Inflammatory macrophage treated with lipopolysaccharide for 1 hour (primary cell): ENCODE measurements around the gene MEGF11.
"Not testable (repeated sequence)": the region's sequence is repeated elsewhere in the genome, so short reads cannot be mapped to it uniquely, and the experiment has no call there.

Source experiments
- DNase-seq, 2 donors: peaks; one replicate each; pipeline ENCODE4 v3.0.0-alpha.2; 2020 to 2022

Gene MEGF11

GRCh38 chr15:65990298-65990981 is 263.1 kb downstream of the MEGF11 start:
- DNase-seq: no peak

GRCh38 chr15:65987100-65987499 is 266.4 kb downstream of the MEGF11 start:
- DNase-seq: no peak

GRCh38 chr15:65986416-65986815 is 267.1 kb downstream of the MEGF11 start:
- no peak for DNase-seq

GRCh38 chr15:65985387-65985786 is 268.2 kb downstream of the MEGF11 start:
- no peak for DNase-seq

- DNase-seq: no peak
Measured at GRCh38 chr15:65982627-65983322, 270.8 kb downstream of the MEGF11 start.

- DNase-seq: no peak
Measured at GRCh38 chr15:65981837-65982626, 271.5 kb downstream of the MEGF11 start.

- peak; percentile 8 to 59 for DNase-seq
Measured at GRCh38 chr15:65980824-65981456, 272.6 kb downstream of the MEGF11 start.

- DNase-seq: no peak
Measured at GRCh38 chr15:65979837-65980236, 273.7 kb downstream of the MEGF11 start.

GRCh38 chr15:65979316-65979715 is 274.2 kb downstream of the MEGF11 start:
- no peak for DNase-seq

- DNase-seq: no peak
Measured at GRCh38 chr15:65978110-65978509, 275.4 kb downstream of the MEGF11 start.

GRCh38 chr15:65976196-65976595 is 277.4 kb downstream of the MEGF11 start:
- not testable (repeated sequence) for DNase-seq

- DNase-seq: no peak
Measured at GRCh38 chr15:65971741-65971995, 281.9 kb downstream of the MEGF11 start.

- DNase-seq: no peak
Measured at GRCh38 chr15:65970937-65971740, 282.4 kb downstream of the MEGF11 start.

GRCh38 chr15:65969865-65970816 is 283.4 kb downstream of the MEGF11 start:
- no peak for DNase-seq

GRCh38 chr15:65968511-65968910 is 285.0 kb downstream of the MEGF11 start:
- no peak for DNase-seq

GRCh38 chr15:65964792-65965433 is 288.6 kb downstream of the MEGF11 start:
- DNase-seq: no peak

- DNase-seq: no peak
Measured at GRCh38 chr15:65963911-65964482, 289.6 kb downstream of the MEGF11 start.

GRCh38 chr15:65963358-65963757 is 290.2 kb downstream of the MEGF11 start:
- DNase-seq: no peak

- DNase-seq: no peak
Measured at GRCh38 chr15:65962187-65962586, 291.4 kb downstream of the MEGF11 start.

GRCh38 chr15:65960586-65960985 is 293.0 kb downstream of the MEGF11 start:
- DNase-seq: no peak

- DNase-seq: no peak
Measured at GRCh38 chr15:65958835-65959234, 294.7 kb downstream of the MEGF11 start.
